SK-N-SH (cell line): Measurements from ENCODE around the gene TOMM40. TPM values are rescaled to one million over a fixed set of nuclear protein-coding genes. Genes with fewer than 3 reads are reported as not detected.
"Not testable (repeated sequence)": the region's sequence is repeated elsewhere in the genome, so short reads cannot be mapped to it uniquely, and the experiment has no call there.

Source experiments
- CTCF ChIA-PET: fragments of 300-600, 350-600 bp; formaldehyde crosslinking; extraction: SDS; loops from one replicate; lab custom pipeline; 2021; lab: Yijun Ruan, JAX
- POLR2A ChIA-PET: fragments of 350-600 bp; sonication (Branson Sonifier 250); formaldehyde crosslinking; extraction: SDS; loops from one replicate; lab custom pipeline; 2020; ENCODE audit warnings: antibody characterized with exemption, inconsistent platforms; lab: Yijun Ruan, JAX
- DNase-seq: peaks from one replicate; pipeline ENCODE4 v3.0.0; 2012
- H2AFZ ChIP-seq: fragments of 200-600 bp; sonication (generic); 2 replicates; pipeline ENCODE4 v1.8.1; 2016; ENCODE audit warnings: antibody characterized with exemption, mild to moderate bottlenecking, low read depth
- H3F3A ChIP-seq: fragments of 200-600 bp; sonication (generic); replicated peaks from 2 replicates; pipeline ENCODE3; 2016; ENCODE audit warnings: antibody characterized with exemption, mild to moderate bottlenecking; ENCODE audit not compliant: insufficient read depth
- H3K27ac ChIP-seq, 2 experiments: fragments of 200-500 bp in 1 of 2; fragments of 200-600 bp in 1 of 2; sonication (Bioruptor generic) in 1 of 2; sonication (generic), shearing (Covaris generic) in 1 of 2; 2 replicates each; pipeline versions ENCODE4 v1.5.1 to v1.6.1; 2014 to 2016; ENCODE audit warnings: low read depth in 2 of 2, inconsistent platforms in 1 of 2, low read length in 1 of 2, mild to moderate bottlenecking in 1 of 2, mixed read lengths in 1 of 2
- H3K27me3 ChIP-seq: fragments of 200-600 bp; sonication (generic), shearing (Covaris generic); 2 replicates; pipeline ENCODE4 v1.6.1; 2016; ENCODE audit warnings: mixed run types; ENCODE audit not compliant: insufficient read depth
- H3K36me3 ChIP-seq, 2 experiments: fragments of 200-500 bp in 1 of 2; fragments of 200-600 bp in 1 of 2; sonication (Bioruptor generic) in 1 of 2; sonication (generic) in 1 of 2; replicated peaks in 1 of 2; 2 replicates each; pipeline versions ENCODE3 to v1.5.1; 2014 to 2016; ENCODE audit warnings: low read length in 1 of 2, mild to moderate bottlenecking in 1 of 2; ENCODE audit not compliant: insufficient read depth in 2 of 2, control insufficient read depth in 1 of 2
- H3K4me1 ChIP-seq, 2 experiments: fragments of 200-500 bp in 1 of 2; fragments of 200-600 bp in 1 of 2; sonication (Bioruptor generic) in 1 of 2; sonication (generic), shearing (Covaris generic) in 1 of 2; 2 replicates each; pipeline versions ENCODE4 v1.5.1 to v1.6.1; 2014 to 2016; ENCODE audit warnings: low read depth in 1 of 2, low read length in 1 of 2, mixed run types in 1 of 2; ENCODE audit not compliant: insufficient read depth in 2 of 2, control insufficient read depth in 1 of 2
- H3K4me2 ChIP-seq: fragments of 200-600 bp; sonication (generic), shearing (Covaris generic); 2 replicates; pipeline ENCODE4 v1.6.1; 2017; ENCODE audit warnings: mixed run types
- H3K4me3 ChIP-seq, 2 experiments: fragments of 200-500 bp in 1 of 2; fragments of 200-600 bp in 1 of 2; sonication (Bioruptor generic) in 1 of 2; sonication (generic), shearing (Covaris generic) in 1 of 2; 2 replicates each; pipeline versions ENCODE4 v1.5.1 to v1.8.1; 2014 to 2016; ENCODE audit warnings: low read depth in 2 of 2, inconsistent platforms in 1 of 2, low read length in 1 of 2, mild to moderate bottlenecking in 1 of 2, mixed read lengths in 1 of 2, moderate library complexity in 1 of 2
- H3K79me2 ChIP-seq: fragments of 200-600 bp; sonication (generic); 2 replicates; pipeline ENCODE4 v1.8.1; 2017; ENCODE audit warnings: mild to moderate bottlenecking; ENCODE audit not compliant: insufficient read depth
- H3K9ac ChIP-seq: fragments of 200-600 bp; sonication (generic); 2 replicates; pipeline ENCODE4 v1.6.1; 2017; ENCODE audit warnings: mixed run types
- H3K9me2 ChIP-seq: fragments of 200-600 bp; sonication (generic); 2 replicates; pipeline ENCODE4 v1.6.1; 2017; ENCODE audit warnings: mixed run types
- H3K9me3 ChIP-seq: fragments of 200-600 bp; sonication (generic); 2 replicates; pipeline ENCODE4 v1.6.1; 2017; ENCODE audit warnings: mixed run types, mild to moderate bottlenecking, moderate library complexity
- H4K20me1 ChIP-seq: fragments of 200-600 bp; sonication (generic); 2 replicates; pipeline ENCODE4 v1.6.1; 2017; ENCODE audit warnings: mild to moderate bottlenecking, mixed run types; ENCODE audit not compliant: insufficient read depth
- CHD2 ChIP-seq: fragments of 150-350 bp; IDR thresholded peaks from 2 replicates; pipeline ENCODE4 v1.6.1; 2018; ENCODE audit warnings: low read length; ENCODE audit not compliant: partially characterized antibody
- EP300 ChIP-seq, 2 experiments: IDR thresholded peaks; 2 replicates each; pipeline versions ENCODE4 v1.4.0 to v1.6.1; 2012; ENCODE audit warnings: borderline replicate concordance in 1 of 2, low read depth in 1 of 2, low read length in 1 of 2
- EZH2phosphoT487 ChIP-seq: fragments of 200-600 bp; sonication (generic); IDR thresholded peaks from 2 replicates; pipeline ENCODE4 v1.6.1; 2017; ENCODE audit warnings: low read depth, mixed run types, mild to moderate bottlenecking, antibody characterized with exemption, moderate library complexity, borderline replicate concordance
- FOXM1 ChIP-seq: IDR thresholded peaks from 2 replicates; pipeline ENCODE4 v1.4.0; 2012; ENCODE audit warnings: low read depth, mild to moderate bottlenecking
- GABPA ChIP-seq: IDR thresholded peaks from 2 replicates; pipeline ENCODE4 v1.4.0; 2012; ENCODE audit warnings: low read depth, mild to moderate bottlenecking
- JUND ChIP-seq: IDR thresholded peaks from 2 replicates; pipeline ENCODE4 v1.4.0; 2012
- POLR2AphosphoS5 ChIP-seq: IDR thresholded peaks from 2 replicates; pipeline ENCODE4 v1.6.1; 2012; ENCODE audit warnings: low read depth, low read length
- RCOR1 ChIP-seq: fragments of 150-350 bp; IDR thresholded peaks from 2 replicates; pipeline ENCODE4 v1.6.1; 2017; ENCODE audit warnings: antibody characterized with exemption, low read length
- RXRA ChIP-seq: IDR thresholded peaks from 2 replicates; pipeline ENCODE4 v1.4.0; 2012; ENCODE audit warnings: low read depth, mild to moderate bottlenecking, borderline replicate concordance
- SIN3A ChIP-seq: IDR thresholded peaks from 2 replicates; pipeline ENCODE4 v1.6.1; 2012; ENCODE audit warnings: low read depth, mild to moderate bottlenecking, low read length, moderate library complexity, borderline replicate concordance
- TAF1 ChIP-seq: IDR thresholded peaks from 2 replicates; pipeline ENCODE4 v1.6.1; 2012; ENCODE audit warnings: low read depth, mild to moderate bottlenecking, low read length, moderate library complexity, borderline replicate concordance
- TCF12 ChIP-seq: IDR thresholded peaks from 2 replicates; pipeline ENCODE4 v1.4.0; 2012
- WGBS: methylation state at CpG from one replicate; pipeline ENCODE4 v1.1.6; 2017; ENCODE audit warnings: low lambda C conversion rate; 5-methylcytosine and 5-hydroxymethylcytosine counted together
- polyA plus RNA-seq, 3 experiments: library from polyadenylated mRNA; depleted of rRNA; stranded (reverse); fragments of >200 nt; gene quantifications; 2 replicates each; pipeline ENCODE4 v1.2.3, GENCODE V29; 2012
- TF ChIP-seq, protein P1 (sequence below): IDR thresholded peaks from 2 replicates; pipeline ENCODE4; 2012
- TF ChIP-seq, protein P2 (sequence below): IDR thresholded peaks from 2 replicates; pipeline ENCODE4 v1.4.0; 2012; ENCODE audit warnings: low read depth, borderline replicate concordance
- TF ChIP-seq, protein P3 (sequence below): fragments of 150-350 bp; IDR thresholded peaks from 2 replicates; pipeline ENCODE4 v1.6.1; 2016; ENCODE audit warnings: mild to moderate bottlenecking, low read depth, low read length

TOMM40 gene
- polyA plus RNA-seq, 1 of the 3 experiments (the other 2 are of a cell fraction), result 78.9 TPM

DNA sequence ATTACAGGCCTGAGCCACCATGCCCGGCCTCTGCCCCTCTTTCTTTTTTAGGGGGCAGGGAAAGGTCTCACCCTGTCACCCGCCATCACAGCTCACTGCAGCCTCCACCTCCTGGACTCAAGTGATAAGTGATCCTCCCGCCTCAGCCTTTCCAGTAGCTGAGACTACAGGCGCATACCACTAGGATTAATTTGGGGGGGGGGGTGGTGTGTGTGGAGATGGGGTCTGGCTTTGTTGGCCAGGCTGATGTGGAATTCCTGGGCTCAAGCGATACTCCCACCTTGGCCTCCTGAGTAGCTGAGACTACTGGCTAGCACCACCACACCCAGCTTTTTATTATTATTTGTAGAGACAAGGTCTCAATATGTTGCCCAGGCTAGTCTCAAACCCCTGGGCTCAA is 18.7 kb downstream of the TOMM40 start:
- ChIA-PET CTCF (interaction anchor here (6.2 kb wide), 1 partner anchor 41 kb away, joined by 57 read pairs; no protein-coding TSS in a partner anchor), POLR2A (interaction anchor here (1.2 kb wide), 1 partner anchor 39 kb away, joined by 3 read pairs; no protein-coding TSS in a partner anchor)
- WGBS, result 100% methylated on average over 4 of the region's 5 CpGs

DNA sequence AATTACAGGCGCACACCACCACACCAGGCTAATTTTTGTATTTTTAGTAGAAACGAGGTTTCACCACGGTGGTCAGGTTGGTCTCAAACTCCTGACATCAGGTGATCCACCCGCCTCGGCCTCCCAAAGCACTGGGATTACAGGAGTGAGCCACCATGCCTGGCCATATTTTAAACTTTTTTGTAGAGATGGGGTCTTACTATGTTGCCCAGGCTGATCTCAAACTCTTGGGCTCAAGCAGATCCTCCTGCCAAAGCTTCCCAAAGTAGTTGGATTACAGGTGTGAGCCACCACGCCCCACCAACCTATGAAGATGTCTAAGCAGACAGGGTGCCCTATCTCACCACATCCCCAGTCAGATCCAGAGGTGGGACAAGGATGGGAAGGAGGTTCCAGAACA is 20.8 kb downstream of the TOMM40 start:
- H3K9ac ChIP-seq, H2AFZ ChIP-seq, H3K4me3 ChIP-seq, H3K79me2 ChIP-seq, H3K4me2 ChIP-seq, H3F3A ChIP-seq, H3K36me3 ChIP-seq, H3K9me3 ChIP-seq, DNase-seq, H3K27ac ChIP-seq, H3K27me3 ChIP-seq, POLR2A ChIA-PET, H4K20me1 ChIP-seq, H3K9me2 ChIP-seq, H3K4me1 ChIP-seq: not testable (repeated sequence)
- CTCF ChIA-PET, result interaction anchor here (0.6 to 6.2 kb wide), 6 partner anchors 8 to 419 kb away, joined by 3 to 57 read pairs (median 6); no protein-coding TSS in a partner anchor
- 97% methylated on average over 6 of the region's 6 CpGs for WGBS

More for the DNA sequence above, 18.7 kb downstream of the TOMM40 start:
- H3K9me2 ChIP-seq, result no peaks in the 10 kb centered on the region
- H3K4me2 ChIP-seq, result no peak overlapping the region; the same call in 1 of the 2 replicates
- H3K4me1 ChIP-seq, result peaks cover 4 to 12% of the 10 kb centered on the region in 2 experiments; a peak in 1 of 4 replicates
- no peak overlapping the region for H2AFZ ChIP-seq
- no peaks in the 10 kb centered on the region for H3K27me3 ChIP-seq
- no peak overlapping the region; a peak in 1 of 4 replicates for H3K27ac ChIP-seq
- no peaks in the 10 kb centered on the region for H3K36me3 ChIP-seq
- no peak for DNase-seq
- H3K4me3 ChIP-seq, result no peak overlapping the region
- H3K79me2 ChIP-seq, result no peaks in the 10 kb centered on the region
- H3K9me3 ChIP-seq, result no peaks in the 10 kb centered on the region
- no peak for TF ChIP-seq CHD2
- no peak for TF ChIP-seq JUND
- no peak for TF ChIP-seq SIN3A
- no peak for TF ChIP-seq GABPA
- no peak for TF ChIP-seq RXRA
- TF ChIP-seq, protein P1, sequence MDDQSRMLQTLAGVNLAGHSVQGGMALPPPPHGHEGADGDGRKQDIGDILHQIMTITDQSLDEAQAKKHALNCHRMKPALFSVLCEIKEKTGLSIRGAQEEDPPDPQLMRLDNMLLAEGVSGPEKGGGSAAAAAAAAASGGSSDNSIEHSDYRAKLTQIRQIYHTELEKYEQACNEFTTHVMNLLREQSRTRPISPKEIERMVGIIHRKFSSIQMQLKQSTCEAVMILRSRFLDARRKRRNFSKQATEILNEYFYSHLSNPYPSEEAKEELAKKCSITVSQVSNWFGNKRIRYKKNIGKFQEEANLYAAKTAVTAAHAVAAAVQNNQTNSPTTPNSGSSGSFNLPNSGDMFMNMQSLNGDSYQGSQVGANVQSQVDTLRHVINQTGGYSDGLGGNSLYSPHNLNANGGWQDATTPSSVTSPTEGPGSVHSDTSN, result no peak
- no peak for TF ChIP-seq TCF12
- TF ChIP-seq RCOR1, result no peak
- no peaks in the 10 kb centered on the region for H4K20me1 ChIP-seq
- peaks cover 5% of the 10 kb centered on the region for H3F3A ChIP-seq
- H3K9ac ChIP-seq, result no peak overlapping the region

DNA sequence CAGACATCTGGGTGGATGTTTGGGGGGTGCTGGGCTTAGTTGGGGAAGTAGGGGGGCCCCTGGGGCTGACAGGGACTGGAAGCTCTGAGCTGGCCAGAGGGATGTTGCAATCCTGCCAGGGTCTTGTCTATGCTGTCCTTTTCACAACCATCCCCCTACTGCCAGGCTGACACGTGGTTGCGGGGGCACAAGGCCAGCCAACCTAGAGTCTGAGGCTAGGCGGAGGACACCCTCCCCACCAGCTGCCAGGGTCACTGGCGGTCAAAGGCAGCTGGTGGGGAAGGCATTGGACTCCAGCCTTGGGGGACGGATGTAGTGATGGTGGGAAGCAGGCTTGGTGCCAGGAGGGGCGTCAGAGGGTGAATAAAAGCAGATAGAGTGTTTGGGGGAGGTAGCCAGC is 21.8 kb downstream of the TOMM40 start:
- no peaks in the 10 kb centered on the region for H3K27me3 ChIP-seq
- H3K9ac ChIP-seq, result no peak overlapping the region
- H3K27ac ChIP-seq, result no peak overlapping the region
- 61% methylated on average over 5 of the region's 6 CpGs for WGBS
- CTCF ChIA-PET, result interaction anchor here (2.3 to 6.2 kb wide), 2 partner anchors 9 to 38 kb away, joined by 12 to 57 read pairs; no protein-coding TSS in a partner anchor
- peaks cover 4% of the 10 kb centered on the region in 2 experiments; a peak in 1 of 4 replicates for H3K4me1 ChIP-seq
- H2AFZ ChIP-seq, result no peak overlapping the region
- no peaks in the 10 kb centered on the region for H3K9me3 ChIP-seq
- no peaks in the 10 kb centered on the region for H3K36me3 ChIP-seq
- DNase-seq, result no peak
- peaks cover 5% of the 10 kb centered on the region for H3F3A ChIP-seq
- H3K4me2 ChIP-seq, result no peak overlapping the region
- H3K9me2 ChIP-seq, result no peaks in the 10 kb centered on the region
- H3K4me3 ChIP-seq, result no peak overlapping the region
- TF ChIP-seq, protein P2, sequence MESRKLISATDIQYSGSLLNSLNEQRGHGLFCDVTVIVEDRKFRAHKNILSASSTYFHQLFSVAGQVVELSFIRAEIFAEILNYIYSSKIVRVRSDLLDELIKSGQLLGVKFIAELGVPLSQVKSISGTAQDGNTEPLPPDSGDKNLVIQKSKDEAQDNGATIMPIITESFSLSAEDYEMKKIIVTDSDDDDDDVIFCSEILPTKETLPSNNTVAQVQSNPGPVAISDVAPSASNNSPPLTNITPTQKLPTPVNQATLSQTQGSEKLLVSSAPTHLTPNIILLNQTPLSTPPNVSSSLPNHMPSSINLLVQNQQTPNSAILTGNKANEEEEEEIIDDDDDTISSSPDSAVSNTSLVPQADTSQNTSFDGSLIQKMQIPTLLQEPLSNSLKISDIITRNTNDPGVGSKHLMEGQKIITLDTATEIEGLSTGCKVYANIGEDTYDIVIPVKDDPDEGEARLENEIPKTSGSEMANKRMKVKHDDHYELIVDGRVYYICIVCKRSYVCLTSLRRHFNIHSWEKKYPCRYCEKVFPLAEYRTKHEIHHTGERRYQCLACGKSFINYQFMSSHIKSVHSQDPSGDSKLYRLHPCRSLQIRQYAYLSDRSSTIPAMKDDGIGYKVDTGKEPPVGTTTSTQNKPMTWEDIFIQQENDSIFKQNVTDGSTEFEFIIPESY, result no peak
- TF ChIP-seq RXRA (no peak), EP300 (IDR thresholded peaks at IDR 0.05; ENCODE audit: borderline replicate concordance in 1 of 2, low read depth in 1 of 2, low read length in 1 of 2) (no peak), POLR2AphosphoS5 (no peak), JUND (no peak), TAF1 (no peak), EZH2phosphoT487 (no peak), FOXM1 (no peak)
- TF ChIP-seq, protein P1, result no peak
- TF ChIP-seq, protein P3, sequence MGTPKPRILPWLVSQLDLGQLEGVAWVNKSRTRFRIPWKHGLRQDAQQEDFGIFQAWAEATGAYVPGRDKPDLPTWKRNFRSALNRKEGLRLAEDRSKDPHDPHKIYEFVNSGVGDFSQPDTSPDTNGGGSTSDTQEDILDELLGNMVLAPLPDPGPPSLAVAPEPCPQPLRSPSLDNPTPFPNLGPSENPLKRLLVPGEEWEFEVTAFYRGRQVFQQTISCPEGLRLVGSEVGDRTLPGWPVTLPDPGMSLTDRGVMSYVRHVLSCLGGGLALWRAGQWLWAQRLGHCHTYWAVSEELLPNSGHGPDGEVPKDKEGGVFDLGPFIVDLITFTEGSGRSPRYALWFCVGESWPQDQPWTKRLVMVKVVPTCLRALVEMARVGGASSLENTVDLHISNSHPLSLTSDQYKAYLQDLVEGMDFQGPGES, result no peak
- no peaks in the 10 kb centered on the region for H4K20me1 ChIP-seq
- POLR2A ChIA-PET, result interaction anchor here (0.6 kb wide), 1 partner anchor 154 kb away, joined by 3 read pairs; no protein-coding TSS in a partner anchor
- no peaks in the 10 kb centered on the region for H3K79me2 ChIP-seq
